Hepatocyte (in vitro differentiated cells): ENCODE data around the gene KRT6A.

Experiments used
- EZH2 ChIP-seq: fragments of 200-600 bp; sonication (generic); IDR thresholded peaks from 2 replicates; pipeline ENCODE4 v1.6.1; 2016; ENCODE audit warnings: antibody characterized with exemption, mild to moderate bottlenecking, borderline replicate concordance
- EZH2phosphoT487 ChIP-seq: fragments of 200-600 bp; sonication (generic); IDR thresholded peaks from one replicate; pipeline ENCODE4 v1.6.1; 2018; ENCODE audit warnings: antibody characterized with exemption, mild to moderate bottlenecking, low read depth, moderate library complexity; ENCODE audit not compliant: unreplicated experiment, severe bottlenecking
- TF ChIP-seq, protein P1 (sequence below): fragments of 200-600 bp; sonication (generic); IDR thresholded peaks from 2 replicates; pipeline ENCODE4 v1.5.1; 2016; ENCODE audit warnings: antibody characterized with exemption, mild to moderate bottlenecking; ENCODE audit not compliant: poor library complexity

DNA sequence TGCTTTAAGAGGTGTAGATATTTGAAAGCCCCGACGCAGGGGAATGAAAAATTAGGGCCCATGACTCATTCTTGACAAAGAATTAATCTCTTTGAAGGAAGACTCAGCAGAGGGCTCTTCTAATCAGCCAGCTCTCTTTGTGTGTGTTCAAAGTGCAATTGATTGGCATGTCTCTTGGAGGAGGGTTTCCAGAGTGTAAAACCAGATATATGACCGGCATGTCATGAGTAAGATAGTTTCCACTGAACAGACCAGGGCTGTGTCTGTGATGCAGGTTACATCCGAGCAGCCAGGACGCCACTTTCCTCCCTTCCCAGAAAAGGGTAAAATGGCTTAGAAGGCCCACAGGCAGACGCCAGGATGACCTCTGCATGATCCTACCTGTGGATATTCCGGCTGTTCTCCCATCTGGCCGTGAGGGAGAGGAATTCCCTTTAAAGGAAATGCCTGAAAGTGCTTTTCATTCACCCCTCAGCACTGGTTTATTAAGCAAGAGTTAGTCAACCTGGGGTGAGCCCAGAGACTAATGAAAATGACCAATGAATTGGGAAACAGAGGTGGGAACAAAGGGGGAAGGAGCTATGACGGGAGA, 51.6 kb downstream of the KRT6A start:
- TF ChIP-seq, protein P1, sequence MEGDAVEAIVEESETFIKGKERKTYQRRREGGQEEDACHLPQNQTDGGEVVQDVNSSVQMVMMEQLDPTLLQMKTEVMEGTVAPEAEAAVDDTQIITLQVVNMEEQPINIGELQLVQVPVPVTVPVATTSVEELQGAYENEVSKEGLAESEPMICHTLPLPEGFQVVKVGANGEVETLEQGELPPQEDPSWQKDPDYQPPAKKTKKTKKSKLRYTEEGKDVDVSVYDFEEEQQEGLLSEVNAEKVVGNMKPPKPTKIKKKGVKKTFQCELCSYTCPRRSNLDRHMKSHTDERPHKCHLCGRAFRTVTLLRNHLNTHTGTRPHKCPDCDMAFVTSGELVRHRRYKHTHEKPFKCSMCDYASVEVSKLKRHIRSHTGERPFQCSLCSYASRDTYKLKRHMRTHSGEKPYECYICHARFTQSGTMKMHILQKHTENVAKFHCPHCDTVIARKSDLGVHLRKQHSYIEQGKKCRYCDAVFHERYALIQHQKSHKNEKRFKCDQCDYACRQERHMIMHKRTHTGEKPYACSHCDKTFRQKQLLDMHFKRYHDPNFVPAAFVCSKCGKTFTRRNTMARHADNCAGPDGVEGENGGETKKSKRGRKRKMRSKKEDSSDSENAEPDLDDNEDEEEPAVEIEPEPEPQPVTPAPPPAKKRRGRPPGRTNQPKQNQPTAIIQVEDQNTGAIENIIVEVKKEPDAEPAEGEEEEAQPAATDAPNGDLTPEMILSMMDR = no peak
- TF ChIP-seq EZH2 = no peak
- no peak for TF ChIP-seq EZH2phosphoT487
